AG09309 (cell line): Measurements from ENCODE around the gene LOXL1.

Experiments
- DNase-seq: peaks from one replicate; pipeline ENCODE4 v3.0.0-alpha.2; 2010; ENCODE audit warnings: low read depth
- H3K4me3 ChIP-seq: 2 replicates; pipeline ENCODE4 v1.5.1; 2011; ENCODE audit warnings: mild to moderate bottlenecking, low read depth, low read length, moderate library complexity; ENCODE audit not compliant: control insufficient read depth
- TF ChIP-seq, protein P1 (sequence below): IDR thresholded peaks from 2 replicates; pipeline ENCODE4 v1.5.1; 2011; ENCODE audit warnings: mild to moderate bottlenecking, low read depth, low read length, inconsistent platforms; ENCODE audit not compliant: insufficient read depth, control insufficient read depth; ENCODE audit errors: missing control alignments

The LOXL1 gene

DNA sequence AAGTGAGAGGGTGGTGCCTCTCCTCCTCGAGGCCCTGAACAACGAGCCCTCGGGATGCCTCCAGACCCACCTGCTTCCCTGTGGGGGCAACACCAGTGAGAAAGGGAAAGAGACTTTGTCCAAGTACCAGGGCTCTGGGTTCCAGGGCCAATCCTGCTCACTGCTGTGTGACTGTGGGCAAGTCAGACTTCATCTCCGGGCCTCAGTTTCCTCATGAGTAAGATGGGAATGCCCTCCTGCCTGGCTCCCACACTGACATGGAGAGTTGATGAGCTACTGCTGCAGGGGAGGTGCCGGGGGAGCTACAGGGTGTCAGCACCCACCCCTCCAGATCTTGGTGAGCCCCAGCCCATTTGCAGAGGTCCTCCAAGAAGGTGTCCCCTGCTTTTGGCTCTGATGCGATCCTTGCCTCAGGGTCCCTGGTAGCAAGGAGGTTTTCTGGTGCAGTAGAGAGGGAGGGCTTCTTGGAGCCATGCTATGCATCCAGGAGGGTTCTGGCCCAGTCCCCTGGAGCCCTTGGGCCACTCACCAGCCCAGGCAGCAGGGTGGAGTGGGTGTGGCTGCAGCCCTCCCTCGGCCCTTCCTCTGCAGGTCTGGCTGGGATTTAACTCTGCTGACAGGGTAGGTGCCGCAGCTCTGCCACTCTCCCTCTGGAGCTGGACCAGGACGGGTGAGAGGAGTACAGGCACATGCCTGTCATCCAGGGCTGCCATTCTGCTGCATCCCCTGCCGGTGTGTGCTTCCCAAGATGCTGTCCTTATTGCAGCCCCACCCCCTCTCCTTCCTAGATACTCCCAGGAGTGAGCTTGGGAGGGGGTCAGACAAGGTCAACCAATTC, 26.9 kb downstream of the LOXL1 start:
- no peak for DNase-seq
- TF ChIP-seq, protein P1, sequence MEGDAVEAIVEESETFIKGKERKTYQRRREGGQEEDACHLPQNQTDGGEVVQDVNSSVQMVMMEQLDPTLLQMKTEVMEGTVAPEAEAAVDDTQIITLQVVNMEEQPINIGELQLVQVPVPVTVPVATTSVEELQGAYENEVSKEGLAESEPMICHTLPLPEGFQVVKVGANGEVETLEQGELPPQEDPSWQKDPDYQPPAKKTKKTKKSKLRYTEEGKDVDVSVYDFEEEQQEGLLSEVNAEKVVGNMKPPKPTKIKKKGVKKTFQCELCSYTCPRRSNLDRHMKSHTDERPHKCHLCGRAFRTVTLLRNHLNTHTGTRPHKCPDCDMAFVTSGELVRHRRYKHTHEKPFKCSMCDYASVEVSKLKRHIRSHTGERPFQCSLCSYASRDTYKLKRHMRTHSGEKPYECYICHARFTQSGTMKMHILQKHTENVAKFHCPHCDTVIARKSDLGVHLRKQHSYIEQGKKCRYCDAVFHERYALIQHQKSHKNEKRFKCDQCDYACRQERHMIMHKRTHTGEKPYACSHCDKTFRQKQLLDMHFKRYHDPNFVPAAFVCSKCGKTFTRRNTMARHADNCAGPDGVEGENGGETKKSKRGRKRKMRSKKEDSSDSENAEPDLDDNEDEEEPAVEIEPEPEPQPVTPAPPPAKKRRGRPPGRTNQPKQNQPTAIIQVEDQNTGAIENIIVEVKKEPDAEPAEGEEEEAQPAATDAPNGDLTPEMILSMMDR: no peak

DNA sequence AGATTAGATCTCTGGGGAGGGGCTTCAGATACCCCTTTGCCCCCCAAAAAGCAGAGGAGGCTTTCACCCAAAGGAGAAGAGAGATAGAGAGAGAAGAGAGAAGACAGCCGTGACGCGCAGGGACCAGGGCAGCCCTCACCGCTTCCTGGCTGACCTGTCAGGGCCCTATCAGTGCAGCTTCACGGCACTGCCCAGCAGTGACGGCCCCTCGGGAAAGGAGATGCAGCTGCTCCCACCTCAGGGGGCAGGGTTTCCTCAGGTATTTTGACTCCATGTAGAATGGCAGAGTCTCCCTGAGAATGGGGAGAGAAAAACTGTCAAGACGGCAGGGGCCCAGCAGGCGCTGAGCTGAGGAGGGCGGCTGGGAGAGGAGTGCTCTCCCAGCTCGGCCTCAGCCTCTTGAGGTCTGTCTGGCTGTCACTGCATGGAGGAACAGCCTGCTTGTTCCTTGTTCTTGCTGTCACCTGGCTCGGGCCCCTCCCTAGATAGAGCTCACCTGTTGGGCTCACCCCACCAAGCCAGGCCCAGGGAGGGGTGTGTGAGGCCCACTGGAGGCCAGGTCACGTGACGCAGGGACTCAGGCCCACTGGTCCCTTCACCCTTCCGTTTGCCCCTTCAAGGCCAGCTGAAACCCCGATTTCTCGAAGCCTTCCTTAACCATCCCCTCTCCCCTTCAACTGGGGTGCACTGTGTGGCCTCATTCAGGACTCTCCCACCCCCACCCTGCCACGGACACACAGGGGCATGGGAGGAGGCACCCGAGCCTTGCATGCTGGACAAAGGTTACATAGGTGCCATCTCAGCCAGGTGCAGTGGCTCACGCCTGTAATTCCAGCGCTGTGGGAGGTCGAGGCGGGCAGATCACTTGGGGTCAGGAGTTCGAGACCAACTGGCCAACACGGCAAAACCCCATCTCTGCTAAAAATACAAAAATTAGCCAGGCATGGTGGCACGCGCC, 28.2 kb downstream of the LOXL1 start:
- TF ChIP-seq, protein P1: no peak
- no peak for DNase-seq
- no peak overlapping the region for H3K4me3 ChIP-seq

More for the DNA sequence above, 26.9 kb downstream of the LOXL1 start:
- H3K4me3 ChIP-seq: no peak overlapping the region

DNA sequence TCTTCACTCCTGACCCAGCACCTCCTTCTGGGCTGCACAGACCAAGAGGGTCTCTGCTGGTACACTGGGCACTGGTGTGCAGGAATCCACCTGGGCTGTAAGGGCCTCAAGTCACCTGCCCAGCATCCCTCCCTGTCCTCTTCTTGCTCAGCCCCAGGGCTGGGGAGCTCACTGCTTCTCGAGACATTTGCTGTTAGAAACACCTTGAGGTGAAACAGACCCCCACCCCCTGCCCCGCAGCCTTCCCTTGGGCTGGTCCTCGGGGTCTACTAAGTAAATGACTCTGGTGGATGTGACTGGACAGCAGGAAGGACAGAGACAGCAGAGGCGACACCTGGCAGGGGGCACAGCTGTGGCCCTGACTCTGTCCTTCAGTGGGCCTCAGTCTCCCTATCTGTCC, 29.1 kb downstream of the LOXL1 start:
- TF ChIP-seq, protein P1: no peak
- H3K4me3 ChIP-seq: no peak overlapping the region
- no peak for DNase-seq

DNA sequence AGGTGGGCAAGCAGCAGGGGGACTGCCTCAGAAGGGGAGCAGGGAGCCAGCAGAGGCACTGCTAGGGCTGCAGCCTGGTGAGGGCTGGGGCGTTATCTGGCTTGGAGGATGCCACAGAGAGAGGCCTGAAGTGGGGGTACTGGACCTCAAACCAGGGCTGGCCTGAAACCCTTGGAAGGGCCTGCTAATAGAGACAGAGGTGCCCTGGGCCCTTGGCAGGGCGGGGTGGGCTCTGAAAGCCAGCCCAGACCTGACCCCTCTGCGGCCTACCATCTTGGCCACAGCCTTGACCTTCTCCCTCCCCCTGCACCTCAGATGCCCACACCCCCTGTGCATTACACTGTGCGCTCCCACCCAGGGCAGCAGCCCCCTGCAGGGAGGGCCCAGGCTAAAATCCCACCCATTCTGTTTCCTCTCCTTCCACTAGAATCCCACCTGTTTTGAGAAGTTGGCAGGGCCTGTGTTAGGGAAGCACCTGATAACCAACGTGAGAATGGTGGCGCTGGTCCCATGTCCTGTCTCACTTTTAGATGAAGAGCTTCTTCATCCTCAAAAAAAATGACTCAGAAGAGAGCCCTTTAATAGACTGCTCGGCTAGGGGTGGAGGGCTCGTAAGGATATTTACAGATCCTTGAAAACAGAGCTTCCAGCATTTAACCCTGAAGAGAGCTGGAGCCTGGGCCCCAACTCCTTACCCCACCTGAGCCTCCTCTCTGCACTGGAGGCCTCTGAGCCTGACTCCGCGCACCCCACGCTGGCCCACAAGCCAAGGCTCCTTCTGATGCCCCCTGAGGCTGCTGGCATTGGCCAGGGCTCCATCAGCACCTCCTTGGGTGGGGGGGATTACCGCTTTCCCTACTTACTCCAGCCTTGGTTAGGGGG, 29.8 kb downstream of the LOXL1 start:
- TF ChIP-seq, protein P1: no peak

DNA sequence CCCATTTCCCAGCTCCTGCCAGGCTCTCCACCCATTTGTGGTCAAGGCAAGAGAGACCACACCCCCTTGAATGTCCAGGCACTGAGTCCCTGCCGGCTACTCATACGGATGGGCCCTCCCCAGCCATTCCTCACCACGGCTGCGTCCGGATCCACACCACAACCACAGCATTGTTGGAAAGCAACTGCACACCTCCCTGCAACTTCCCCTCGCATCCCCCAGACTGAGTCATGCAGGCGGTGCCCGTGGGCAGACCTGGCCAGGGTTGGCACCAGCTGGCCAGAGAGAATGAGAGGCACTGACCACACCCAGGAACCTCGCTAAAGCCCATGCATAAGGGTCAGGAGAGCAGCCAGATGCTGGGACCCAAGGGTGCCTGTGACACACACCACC, 30.5 kb downstream of the LOXL1 start:
- H3K4me3 ChIP-seq: peak overlapping the region; percentile 7; the same call in 1 of the 2 replicates
- TF ChIP-seq, protein P1: no peak
- peak; percentile 75 for DNase-seq

More for the DNA sequence above, 29.8 kb downstream of the LOXL1 start:
- DNase-seq: no peak
- H3K4me3 ChIP-seq: peak overlapping the region; percentile 7; the same call in 1 of the 2 replicates

DNA sequence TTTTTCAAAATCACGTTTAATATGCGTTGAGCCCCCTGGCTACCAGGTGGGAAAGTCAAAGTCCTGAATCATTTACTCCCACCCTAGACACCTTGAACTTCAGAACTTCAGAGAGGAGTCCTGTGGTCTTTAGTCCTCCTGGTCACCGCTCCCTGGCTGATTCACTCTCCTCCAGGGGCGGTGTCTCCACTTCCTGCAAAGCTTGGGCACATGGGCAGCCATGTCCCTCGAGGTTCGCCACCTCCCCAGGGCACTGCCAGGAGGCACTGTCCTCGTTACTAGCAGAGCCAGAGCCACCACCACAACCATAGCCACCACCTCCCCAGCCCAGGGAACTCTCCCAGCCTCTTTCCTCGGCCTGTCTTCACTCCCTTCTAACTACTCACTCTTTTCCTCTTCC, 31.0 kb downstream of the LOXL1 start:
- TF ChIP-seq, protein P1: no peak
- no peak for DNase-seq
- H3K4me3 ChIP-seq: no peak overlapping the region
